GM18498 (cell line): ENCODE data around the gene NOL7.

Experiments used
- ATAC-seq: cut with Tn5 transposase; IDR thresholded peaks from one replicate; pipeline ENCODE4 v1.9.1; 2021; ENCODE audit warnings: mild to moderate bottlenecking, moderate library complexity; ENCODE audit not compliant: unreplicated experiment

Gene NOL7

DNA sequence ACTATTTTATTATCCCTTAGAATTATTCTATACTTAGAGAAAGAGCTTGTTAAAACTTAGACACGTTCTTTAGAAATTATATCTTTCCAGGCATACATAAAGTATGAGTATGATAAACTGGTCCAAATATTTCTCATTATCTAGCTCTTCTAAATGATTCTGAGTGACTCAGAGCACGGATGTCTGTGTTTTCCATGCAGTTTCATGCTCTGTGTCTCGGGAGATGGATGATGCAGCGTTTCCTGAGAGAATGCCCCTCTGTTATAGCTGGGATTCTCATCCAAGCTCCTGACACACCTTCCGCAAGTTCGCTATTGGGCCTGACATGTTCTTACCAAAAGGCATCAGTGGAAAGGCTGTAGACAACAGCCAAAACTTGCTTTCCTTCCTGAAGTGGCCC is 21.4 kb upstream of the NOL7 start:
- no peak for ATAC-seq

DNA sequence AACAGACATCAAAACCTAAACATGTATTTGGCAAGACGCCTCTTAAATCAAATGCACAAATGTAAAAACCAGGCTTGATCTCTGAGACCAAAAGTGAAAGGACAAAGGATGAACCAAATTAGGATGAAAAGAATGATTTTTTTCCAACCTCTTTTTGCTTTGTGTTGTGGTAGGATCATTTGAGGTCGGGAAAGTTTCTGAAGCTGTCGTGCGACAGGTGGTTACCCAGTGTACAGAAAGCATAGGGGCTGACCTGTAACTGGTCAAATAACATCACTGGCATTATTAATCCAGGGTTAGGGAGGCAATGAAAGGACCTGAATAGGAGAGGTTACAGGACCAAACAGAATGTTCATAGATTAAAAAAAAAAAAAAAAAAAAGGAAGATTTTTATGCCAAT is 18.1 kb upstream of the NOL7 start:
- no peak for ATAC-seq

DNA sequence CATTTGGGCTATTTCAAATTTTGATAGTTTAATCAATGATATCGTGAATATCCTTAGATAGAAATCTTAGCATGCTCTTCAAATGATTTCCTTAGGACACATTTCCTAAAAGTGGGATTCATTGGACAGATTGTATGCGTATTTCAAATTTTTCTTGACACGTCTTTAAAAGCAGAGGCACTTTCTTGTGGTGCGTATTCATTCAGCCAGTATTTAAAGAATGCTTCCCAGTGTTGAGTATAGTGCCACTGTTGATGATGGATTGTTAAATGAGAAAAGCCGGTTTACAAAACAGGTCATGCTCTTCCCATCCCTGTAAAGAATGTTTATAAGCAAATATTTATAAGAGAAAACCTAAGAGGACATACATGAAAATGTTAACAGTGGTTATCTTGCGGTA is 15.1 kb upstream of the NOL7 start:
- ATAC-seq: no peak

DNA sequence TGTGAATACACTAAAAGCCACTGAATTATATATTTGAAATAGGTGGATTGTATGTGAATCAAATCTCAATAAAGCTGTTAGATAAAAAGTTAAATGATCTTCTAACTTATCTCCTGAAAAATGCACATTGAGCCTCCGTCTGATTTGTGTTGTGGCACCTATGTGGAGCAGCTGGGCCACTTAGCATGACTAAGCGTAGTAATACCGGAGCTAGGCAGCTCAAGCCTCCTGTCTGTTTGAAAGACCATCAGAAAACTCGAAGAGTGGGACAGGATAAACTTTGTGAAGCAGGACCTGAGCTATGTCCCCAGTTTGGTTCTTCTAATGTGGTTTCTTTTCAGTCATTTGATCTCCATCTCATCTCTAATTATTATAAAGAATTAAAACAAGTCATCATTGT is 11.0 kb upstream of the NOL7 start:
- ATAC-seq: no peak

DNA sequence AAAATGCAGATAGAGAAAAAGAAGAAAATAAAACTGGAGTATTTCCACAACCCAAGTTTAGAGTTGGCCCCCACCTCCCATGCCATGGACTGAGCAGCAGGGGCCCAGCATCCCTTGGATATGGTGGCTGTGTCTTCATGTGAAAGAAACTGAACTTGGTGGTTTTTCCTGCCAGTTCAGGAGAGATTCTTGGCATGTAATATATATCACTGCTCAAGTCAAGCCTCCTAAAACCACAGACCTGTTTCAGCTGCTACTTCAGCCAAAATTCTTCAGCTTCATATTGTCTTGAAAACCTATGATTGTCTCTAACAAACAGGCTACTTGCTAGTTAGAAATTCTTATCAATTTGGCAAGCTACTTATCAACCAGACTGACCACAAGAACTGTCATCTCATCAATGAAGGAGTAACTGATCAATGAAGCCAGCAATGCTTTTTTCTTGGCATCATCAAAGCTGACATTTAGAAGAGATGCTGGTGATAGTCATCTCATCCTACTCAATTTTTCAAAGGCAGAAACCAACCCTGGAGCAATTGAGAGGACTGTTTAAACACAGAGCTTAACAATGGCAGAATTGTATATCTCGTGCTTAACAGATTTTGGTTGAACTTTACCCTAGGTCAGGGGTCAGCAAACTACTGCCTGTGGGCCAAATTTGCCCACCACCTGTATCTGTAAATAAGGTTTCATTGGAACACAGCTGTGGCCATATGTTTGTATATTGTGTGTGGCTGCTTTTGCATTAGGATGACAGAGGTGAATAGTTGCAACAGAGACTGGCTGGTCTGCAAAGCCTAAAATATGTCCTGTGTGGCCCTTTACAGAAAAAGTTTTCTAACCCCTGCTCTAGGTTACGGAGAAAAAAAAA is 10.4 kb upstream of the NOL7 start:
- ATAC-seq: no peak

DNA sequence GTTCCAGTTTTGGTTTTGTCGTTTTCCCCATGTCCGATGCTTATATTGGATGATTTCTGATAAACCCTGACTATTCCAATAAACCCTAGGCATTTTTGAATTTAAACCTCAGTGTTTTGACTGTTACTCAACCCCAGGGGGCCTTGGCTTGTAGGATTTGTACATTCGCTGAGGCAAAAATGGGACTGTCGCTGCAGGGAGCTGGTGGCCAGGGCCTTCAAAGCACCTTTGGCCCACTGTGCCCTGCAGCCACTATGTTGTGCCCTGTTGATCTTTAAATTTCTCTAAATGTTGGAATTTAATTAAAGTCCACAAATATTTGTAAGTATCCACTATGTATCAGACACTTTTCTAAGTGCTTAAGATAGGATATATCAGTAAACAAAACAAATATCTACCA is 9.5 kb upstream of the NOL7 start:
- no peak for ATAC-seq

DNA sequence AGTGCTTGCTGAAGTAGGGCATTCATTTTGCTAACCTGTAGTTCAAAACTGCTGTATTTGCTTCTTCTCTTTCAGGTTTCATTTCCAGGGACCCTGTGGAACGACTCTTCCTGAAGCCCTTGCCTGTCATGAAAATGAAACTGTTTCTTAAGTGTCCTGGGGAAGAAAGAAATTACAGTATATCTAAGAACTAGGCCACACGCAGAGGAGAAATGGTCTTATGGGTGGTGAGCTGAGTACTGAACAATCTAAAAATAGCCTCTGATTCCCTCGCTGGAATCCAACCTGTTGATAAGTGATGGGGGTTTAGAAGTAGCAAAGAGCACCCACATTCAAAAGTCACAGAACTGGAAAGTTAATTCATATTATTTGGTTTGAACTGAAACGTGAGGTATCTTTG is 3.4 kb upstream of the NOL7 start:
- ATAC-seq: no peak

DNA sequence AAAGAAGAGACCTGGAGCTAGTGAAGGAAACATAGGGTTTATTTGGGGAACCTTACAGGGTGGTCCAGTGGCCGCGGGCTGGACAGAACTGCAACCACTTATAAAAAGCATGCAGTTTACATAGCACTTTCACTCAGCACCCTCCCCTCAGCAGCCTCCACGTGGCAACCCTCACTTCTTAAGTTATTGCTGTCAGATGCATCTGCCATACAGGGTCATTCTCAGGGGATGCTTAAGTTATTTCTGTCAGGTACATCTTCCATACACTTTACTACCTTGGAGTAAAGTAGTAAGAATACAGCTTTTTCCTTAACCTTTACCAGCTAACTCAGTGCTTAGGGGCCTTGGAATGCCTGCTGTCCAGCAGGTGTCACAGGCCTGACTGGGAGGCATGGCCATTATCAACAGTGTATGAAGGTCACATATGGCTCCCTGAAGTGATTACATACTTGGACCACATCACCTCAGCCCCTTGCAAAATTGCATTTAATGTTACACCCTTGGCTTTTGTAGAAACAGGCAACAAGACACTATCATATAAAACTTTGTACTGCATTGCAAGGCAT is 2.0 kb upstream of the NOL7 start:
- no peak for ATAC-seq

DNA sequence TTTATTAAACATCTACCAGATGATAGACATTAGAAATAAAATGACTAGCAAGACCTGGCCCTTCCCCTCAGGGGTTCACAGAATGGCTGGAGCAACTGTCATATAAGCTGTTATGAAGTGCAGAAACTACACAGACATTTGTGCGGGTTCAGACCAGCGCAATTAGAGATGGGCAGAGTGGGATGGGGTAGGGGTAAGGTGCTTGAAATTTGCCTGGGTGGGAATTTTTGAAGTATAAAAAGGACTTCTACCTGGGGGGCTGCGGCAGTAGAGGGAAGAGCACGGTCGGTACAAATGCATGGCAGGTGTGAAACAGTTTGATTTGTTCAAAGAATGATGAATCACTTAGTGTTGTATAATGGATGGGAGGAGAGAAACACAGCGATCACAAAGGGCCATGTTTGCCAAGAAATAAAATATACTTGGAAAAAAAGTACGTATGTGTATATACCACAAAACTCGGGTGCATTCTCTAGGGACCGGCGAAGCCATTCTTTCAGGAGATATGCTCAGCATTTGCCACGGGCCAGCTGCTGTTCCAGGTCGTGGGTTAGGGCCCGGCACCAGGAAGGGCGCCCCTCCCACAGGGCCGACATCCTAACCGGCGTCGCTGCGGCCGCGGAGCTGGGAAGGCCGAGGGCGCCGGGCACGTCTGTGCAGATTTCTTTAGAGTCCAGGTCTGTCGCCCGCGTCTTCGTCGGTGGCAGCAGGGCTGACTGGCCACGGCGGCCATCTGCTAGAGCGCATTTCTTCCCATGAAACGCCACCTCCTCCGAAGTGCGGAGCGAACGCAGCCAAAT is 809 bp upstream of the NOL7 start:
- ATAC-seq: peak; percentile 32

DNA sequence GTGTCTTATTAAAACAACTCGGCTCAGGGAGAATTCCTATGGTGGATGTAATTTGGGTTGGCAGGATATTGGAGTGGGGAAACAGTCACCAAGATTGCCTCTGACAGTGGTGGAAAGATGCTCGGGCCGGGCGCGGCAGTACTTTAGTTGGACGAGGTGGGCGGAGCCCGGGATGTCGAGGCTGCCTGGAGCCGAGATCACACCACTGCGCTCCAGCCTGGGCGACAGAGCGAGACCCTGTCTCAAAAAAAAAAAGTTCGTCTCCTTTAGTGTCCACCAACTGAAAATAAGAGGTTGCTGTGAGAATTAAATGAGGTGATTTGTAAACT is 621 bp downstream of the NOL7 start:
- peak; percentile 15 for ATAC-seq

DNA sequence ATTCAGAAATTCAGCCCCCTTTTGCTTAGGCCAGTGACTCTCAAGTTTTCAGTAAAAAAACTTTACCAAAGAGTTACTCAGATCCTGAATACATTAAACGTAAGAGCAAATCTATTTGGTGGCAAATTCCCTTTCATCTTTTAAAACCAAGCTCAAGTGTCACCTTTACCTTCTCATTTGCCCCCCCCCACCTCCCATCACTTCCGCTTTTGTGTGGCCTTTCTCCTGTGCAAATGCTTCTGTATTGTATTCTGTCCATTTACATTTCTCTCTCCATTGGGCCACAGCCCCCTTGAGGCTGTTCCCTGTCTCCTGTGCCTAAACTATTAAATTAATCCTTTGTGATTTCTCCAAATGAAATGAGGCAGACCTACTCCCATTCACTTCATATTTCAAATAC is 1.9 kb downstream of the NOL7 start:
- no peak for ATAC-seq

DNA sequence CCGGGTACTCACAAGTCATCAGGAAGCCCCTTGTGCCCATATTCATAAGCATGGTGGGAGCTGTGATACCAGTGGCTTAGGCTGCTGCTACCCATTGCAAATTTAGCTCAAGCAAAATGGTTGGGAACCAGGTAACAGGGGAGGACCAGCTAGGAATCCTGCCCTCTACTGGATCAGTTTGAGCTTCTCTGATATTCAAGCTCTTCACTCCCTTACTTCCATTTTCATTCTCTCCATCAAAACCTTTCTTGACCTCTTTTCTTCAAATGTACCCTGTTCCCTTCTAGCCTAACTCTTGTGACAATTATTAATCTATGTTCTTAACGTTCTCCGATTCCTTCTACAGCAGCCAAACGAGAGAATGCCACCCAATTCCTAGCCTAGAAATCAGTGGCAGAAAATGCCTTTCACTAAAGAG is 9.7 kb downstream of the NOL7 start:
- ATAC-seq: no peak

DNA sequence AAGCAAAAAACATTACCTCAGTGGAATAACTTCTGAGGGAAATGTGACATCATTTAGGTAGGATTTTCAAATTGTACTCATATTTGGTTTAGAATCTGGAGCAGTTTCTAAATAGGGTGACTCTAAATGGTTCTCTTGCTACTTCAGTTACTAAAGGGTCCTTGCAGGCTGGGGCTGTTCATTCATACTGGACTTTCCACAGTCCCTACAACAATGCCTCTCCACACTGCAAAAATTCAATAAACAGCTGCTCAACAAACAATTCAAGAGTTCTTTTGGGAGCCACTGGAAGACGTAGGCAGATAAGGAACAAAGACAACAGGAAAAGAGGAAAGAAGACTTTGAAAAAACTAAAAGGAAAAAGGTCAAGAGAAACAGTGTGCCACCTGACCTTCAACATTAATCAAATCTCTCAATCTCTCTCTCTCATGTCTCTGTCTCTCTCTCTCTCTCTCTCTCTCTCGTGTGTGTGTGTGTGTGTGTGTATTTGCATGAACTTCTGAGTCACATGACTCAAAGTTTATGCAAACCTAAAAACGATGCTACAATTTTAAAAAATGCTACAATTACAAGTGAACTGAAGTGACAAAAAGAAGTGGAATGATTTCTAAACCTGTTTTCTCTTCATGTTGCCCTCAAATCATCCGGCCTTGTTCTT is 14.5 kb downstream of the NOL7 start:
- no peak for ATAC-seq

DNA sequence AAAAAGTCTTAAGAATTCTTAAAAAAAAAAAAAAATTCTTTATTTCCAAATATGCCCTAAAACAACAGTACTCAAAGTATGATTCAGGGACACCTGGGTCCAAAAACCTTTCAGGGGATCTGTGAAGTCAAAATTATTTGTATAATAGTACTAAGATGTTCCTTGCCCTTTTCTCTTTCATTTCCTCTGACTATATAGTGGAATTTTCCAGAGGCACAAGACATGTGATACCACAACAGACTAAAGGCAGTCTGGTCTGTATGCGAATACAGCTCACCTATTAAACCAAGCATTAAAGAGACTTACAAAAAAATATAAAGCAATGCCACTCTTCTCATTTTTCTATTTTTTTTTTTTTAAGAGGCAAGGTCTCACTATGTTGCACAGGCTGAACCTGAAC is 15.4 kb downstream of the NOL7 start:
- ATAC-seq: no peak

DNA sequence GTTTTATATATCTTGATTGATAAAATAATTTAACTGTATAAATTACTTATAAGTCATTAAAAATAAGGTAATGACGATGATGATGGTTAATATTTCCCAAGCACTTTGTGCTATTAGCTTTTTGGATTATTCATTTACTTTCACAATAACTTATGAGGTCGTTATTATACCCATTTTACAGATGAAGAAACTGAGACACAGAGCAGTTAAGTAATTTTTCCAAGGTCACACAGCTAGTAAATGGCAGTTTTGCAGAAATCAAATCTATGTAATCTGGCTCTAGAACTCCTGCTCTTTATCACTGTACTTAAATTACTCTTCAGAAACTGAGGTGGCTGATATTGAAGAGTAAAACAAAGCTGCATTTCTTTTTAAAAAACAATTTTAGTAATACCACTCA is 18.2 kb downstream of the NOL7 start:
- no peak for ATAC-seq

DNA sequence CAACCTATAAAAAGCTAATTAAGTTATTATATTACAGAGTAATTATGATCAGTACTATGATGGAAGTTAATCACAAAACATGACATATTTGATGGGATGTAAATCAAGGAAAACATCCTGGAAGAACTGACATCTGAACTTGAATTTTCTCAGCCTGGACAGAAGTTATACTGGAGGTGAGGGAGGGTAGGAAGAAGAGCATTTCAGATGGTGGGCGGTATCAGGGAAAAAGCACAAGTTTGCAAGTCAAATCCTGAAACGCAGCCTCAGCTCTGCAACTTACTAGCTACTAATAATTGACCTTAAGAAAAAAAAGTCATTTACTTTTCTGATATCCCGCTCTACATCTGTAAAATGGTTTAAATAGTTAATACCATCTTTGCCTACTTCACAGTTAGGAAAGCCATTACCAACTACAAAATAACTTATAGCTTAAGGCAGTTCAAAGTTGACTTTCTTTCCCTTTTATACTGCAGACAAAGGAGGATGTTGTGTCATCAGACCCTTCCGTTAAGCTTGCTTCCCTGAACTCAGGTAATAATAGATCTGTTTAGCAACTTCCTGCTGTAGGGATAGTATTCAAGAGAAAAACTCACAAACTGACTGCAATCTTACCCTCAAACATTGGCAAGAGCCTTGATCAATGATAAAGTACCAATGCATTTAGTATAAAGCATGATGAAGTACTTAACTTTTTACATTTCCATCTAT is 21.0 kb downstream of the NOL7 start:
- ATAC-seq: no peak

DNA sequence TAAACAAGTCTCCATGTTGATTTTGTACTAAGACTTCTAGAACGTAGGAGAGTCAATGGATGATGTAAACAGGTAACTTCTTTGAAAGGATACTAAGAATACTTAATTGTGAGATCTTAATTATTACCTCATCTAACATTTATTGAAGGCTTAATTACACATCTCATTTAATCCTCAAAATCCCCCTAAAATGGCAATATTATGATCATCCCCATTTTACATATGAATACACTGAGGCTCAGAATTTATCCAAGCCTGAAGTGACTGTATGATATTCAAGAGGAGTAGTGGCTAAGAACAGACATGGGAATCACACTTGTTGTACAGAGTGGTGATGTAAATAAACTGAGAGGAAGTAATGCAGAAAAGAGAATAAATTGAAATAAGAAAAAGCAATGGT is 22.9 kb downstream of the NOL7 start:
- ATAC-seq: no peak

DNA sequence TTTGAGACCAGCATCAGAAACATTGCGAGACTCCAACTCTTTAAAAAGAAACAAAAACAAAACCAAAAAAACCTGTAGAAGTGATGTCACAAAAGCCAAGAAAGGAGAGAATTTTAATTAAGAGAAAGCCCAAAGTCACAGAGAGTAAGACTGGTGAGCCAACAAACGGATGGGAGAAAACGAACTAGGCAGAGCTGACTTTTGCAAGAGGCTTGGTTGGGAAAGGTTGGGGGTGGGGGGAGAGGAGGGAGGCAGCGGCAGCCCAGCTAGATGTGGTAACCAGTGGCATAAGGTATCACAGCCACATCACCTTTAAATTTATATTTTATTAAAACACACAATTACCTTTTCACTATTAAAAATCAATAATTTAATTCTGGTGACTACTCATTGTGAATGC is 23.5 kb downstream of the NOL7 start:
- no peak for ATAC-seq

DNA sequence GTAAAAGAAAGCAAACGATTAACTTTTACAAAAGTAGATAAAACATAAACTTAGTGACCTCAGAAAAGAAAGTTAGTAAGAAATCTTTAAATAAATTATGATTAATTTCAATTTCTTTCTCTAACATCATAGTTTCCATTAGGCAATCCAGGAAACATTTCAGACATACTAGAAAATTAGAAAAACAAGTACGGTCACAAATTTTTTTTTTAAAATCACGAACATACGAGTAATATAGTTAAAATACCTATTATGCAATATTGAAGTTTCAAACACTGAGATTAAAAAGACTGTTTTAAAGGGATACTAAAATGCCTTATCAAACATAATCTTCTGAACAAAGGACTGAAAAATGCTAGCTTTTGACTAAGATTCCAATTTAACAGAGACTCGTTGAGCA is 26.2 kb downstream of the NOL7 start:
- ATAC-seq: no peak

DNA sequence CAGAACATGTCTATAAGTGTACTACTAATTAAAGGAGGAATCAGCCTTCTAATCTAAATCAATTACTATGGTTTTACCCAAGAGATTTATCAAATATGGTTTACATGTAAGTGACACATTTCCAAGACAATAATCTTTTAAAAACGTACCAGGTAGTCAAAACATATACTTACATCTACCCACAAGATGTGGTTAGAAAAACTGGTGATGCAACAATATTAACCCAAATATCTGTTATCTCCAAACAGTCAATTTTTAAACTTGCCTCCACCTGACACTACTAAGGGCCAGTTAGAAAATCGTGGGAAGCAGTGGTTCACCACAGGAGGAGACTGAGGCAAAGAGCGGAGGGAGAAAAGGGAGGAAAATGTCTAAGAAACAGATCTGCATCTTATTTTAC is 28.0 kb downstream of the NOL7 start:
- ATAC-seq: no peak

DNA sequence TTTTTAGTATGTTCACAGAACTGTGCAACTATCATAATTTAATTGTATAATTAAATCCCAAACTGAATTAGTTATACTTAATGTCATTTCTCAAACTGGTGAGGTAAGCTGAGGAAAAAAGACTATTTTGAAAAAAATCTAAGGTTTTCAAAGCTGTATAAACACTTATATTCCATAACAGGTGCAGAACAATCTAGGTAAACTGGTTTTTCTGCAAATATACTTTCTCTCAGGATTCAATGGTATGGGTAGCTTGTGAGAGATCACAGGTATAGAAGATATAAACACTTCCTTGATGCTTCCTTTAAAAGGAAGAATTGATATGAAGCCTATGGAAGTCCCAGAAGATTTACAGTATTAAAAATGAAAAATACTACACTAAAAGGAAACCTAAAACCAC is 33.7 kb downstream of the NOL7 start:
- no peak for ATAC-seq
